HG03342 (cell line): ENCODE measurements around the gene MRPL4.
A peak's percentile ranks its signal among the peaks of the same experiment; 100 is the strongest.
"Not testable (repeated sequence)": the region's sequence is repeated elsewhere in the genome, so short reads cannot be mapped to it uniquely, and the experiment has no call there.

Source experiments
- ATAC-seq: cut with Tn5 transposase; IDR thresholded peaks from one replicate; pipeline ENCODE4 v1.9.1; 2021; ENCODE audit warnings: mild to moderate bottlenecking, moderate library complexity; ENCODE audit not compliant: unreplicated experiment

Gene MRPL4

DNA sequence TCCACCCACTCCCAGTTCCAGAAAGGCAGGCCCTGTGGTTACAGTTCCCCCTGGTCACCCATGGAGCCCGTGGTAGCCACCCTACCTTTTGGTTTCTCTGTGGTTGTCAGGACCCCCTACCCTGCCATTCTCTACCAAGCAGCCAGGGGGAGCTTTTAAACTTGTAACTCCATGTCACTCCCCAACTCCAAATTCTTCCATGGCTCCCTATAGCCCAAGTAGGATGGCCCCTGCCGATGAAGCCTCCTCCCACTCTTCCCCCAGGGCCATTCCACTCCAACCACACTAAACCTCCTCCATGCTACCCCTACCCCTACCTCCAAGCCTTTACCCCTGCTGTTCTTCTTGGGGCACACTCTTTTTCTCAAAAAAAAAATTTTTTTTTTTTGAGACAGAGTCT lies 23.1 kb upstream of the MRPL4 start:
- no peak for ATAC-seq

DNA sequence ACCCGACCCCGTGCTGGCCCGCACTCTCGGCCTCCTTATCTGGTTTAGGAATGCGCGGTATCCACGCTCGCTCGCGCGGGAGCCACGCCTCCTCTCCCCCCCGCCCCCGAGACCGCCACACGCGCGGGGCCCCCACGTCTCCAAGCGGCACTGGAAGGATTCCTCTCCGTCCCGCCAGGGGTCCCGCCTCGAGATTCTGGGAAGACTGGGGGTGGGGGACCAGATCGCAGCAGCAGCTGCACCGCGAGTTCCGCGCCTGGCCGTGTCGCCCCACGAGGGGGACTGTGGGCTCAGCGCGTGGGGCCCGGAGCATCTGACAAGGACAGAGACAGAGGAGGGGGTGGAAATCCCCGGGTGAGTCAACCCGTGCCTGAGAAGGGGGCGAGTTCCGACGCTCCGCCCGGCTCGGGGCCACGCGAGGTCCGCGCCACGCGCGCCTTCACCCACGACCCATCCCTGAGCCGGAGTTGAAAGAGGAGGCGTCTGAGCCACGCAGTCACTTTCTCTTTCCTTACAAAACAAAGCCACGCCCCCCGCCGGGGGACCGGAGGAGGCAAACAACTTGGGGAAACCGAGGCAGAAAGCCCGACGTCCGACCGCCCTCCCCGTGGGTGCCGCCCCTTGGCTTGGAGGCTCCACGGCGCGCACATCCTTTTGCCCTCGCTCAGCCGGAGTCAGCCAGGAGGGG lies 21.7 kb upstream of the MRPL4 start:
- ATAC-seq = no peak

DNA sequence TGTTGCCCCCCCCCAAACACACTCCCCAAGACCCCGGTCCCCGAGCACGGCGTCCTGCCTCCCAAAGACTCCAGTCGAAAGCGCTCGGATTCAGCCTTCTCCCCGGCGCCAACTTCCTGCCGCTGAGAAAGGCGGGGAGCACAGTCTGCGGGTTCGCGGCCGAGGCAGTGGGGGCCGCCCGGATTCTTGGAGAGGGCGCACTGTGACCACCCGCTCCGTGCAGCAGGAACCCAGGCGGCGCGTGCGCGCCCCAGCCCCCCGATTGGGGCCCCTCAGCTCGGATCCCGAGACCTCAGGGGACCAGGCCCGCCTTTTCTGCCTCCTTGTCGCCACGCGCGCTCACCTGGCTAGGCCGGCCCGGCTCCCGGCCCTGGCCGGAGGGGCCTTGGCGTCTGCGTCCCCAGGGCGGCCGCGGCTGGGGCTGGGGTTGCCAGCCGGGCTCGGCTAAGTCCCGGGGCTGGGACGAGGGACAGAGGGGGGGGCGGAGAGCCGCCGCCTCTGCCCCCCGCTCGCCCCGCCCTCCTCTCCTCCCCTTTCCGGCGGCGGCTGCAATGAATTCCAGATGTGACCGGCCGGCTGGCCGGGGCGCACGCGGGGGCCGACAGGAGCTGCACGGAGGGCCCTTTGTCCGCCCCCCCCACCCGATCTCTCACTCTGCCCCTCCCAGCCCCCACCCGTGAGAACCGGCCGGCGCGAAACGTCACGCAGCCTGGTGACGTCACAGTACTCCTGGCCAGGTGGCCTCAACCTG lies 21.0 kb upstream of the MRPL4 start, which contains the start of gene S1PR2:
S1PR2 (minus strand) TSS at position 471 of the 751 bp plus-strand sequence. CDS start 6,426 bp downstream, outside the sequence.
- ATAC-seq = peak; percentile 41

DNA sequence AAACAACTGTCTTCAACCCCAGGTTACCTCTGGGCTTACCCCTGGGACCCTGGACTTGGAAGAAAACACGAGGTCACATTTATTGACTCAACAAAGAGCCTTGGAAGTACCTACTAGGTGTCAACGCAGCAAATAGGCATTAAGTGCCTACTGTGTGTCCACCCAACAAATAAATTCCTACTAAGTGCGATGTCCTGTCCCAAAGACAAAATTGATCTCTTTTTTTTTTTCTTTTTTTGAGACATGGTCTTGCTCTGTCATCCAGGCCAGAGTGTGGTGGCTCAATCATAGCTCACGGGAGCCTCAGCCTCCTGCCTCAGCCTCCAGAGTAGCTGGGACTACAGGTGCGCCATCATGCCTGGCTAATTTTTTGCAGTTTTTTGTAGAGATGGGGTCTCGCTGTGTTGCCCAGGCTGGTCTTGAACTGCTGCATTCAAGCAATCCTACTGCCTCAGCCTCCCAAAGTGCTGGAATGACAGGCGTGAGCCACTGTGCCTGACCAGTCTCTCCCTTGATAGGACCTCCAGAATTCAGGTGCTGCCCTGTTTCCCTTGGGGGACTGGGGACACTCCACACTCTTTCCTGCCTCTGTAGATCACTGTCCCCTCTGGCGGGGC lies 20.3 kb upstream of the MRPL4 start:
- ATAC-seq = no peak

DNA sequence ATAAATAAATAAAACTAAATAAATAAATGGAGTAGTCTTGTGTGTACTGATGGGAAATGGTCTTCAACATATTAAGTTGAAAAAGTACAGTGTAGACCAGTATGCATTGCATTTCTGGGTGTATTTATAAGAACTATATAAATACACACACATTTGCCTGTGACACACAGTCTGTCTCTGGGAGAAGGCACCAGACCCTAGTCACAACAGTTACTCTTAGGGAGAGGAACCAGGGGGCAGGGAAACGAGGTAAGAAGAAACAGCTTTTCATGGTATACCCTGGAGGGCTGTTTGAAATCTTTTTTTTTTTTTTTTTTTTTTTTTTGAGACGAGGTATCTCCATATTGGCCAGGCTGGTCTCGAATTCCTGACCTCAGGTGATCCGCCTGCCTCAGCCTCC lies 18.1 kb upstream of the MRPL4 start:
- ATAC-seq = no peak

DNA sequence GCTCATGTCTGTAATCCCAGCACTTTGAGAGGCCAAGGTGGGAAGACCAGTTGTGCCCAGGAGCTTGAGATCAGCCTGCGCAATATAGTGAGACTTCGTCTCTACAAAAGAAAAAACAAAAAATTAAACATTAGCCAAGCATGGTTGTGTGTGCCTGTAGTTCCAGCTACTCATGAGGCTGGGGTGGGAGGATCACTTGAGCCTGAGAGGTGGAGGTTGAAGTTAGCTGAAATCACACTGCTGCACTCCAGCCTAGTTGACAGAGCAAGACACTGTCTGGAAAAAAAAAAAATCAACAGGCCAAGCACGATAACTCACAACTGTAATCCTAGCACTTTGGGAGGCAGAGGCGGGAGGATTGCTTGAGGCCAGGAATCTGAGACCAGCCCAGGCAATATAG lies 17.0 kb upstream of the MRPL4 start:
- ATAC-seq = no peak

DNA sequence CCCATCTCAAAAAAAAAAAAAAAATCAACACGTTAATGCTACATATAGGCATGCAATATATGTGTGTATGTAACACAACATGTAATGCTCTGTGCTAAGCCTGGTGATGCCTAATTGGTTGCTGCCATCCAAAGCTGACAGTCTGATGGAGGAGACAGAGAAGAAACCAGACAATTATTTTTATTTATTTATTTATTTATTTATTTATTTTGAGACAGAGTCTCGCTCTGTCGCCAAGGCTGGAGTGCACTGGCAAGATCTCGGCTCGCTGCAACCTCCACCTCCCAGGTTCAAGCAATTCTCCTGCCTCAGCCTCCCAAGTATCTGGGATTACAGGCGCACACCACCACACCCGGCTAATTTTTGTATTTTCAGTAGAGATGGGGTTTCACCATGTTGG lies 16.6 kb upstream of the MRPL4 start:
- not testable (repeated sequence) for ATAC-seq

DNA sequence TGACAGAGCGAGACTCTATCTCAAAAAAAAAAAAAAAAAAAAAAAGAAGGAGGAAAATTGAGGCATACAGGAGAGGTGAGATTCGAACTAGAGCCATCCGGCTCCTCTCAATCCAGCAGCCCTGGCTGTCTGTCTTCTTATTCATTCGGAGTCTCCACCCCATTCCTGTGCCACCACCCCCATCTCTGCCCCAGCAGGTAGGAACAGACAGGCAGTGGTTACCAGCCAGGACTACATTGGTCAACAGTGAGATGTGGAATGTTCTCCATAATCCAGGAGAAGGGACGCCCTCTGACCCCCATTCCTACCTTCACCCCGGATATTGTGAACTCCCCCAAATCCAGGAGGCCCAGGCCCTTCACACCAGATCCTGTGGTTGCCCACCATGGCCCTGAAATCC lies 14.3 kb upstream of the MRPL4 start:
- no peak for ATAC-seq

DNA sequence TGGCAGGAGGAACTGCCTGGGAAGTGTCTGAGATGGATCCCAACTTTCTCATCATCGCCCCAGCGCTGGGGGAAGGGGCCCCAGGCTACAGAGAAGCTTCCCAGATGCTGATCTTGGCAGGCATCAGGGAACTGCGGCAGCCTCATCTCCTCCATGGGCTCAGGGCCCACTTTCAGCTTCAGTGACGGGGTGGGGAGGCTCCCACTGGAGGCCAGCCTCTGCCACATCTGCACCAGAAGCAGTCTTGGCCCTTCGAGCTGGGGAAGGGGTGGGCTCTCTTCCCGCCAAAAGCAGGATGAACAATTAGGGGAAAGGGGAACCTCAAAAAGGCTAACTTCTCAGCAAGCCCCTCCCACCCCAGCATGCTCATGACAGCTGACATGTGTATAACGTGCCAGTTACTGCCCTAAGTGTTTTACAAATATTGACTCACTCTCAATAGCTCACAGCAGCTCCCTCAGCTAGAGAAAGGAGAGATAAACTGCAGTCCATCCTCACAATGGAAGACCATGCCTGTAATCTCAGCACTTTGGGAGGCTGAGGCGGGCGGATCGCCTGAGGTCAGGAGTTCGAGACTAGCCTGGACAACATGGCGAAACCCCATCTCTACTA lies 13.7 kb upstream of the MRPL4 start:
- ATAC-seq = no peak

DNA sequence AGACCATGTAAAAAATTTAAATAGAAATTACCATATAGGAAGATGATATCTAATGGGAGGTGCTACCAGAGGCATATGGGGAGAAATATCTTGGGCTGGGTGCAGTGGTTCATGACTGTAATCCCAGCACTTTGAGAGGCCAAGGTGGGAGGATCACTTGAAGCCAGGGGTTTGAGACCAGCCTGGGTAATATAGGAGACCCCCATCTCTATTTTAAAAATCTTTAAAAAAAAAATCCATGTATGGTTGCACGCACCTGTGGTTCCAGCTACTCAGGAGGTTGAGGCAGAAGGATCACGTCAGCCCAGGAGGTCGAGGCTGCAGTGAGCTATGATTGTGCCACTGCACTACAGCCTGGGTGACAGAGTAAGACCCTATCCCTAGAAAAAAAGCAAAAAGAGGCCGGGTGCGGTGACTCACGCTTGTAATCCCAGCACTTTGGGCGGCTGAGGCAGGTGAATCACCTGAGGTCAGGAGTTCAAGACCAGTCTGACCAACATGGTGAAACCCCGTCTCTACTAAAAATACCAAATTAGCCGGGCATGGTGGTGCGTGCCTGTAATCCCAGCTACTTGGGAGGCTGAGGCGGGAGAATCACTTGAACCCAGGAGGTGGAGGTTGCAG lies 10.1 kb upstream of the MRPL4 start:
- ATAC-seq = not testable (repeated sequence)

DNA sequence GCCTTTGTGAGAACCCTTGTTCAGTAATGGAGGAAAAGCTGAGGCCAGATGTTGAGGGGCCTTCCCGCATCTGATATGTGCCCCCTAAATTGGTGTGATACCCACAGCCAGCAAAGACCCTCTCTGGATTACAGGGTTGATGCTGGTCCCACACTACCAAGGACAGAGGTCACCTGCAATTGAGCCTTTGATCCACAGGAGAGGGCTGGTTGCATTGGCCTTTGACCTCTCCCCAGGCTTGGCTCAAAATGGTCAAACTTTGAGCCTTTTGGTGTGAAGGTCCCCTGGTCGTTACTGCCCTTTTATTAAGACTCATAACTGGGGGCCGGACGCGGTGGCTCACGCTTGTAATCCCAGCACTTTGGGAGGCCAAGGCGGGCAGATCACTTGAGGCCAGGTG lies 8.4 kb upstream of the MRPL4 start:
- no peak for ATAC-seq

DNA sequence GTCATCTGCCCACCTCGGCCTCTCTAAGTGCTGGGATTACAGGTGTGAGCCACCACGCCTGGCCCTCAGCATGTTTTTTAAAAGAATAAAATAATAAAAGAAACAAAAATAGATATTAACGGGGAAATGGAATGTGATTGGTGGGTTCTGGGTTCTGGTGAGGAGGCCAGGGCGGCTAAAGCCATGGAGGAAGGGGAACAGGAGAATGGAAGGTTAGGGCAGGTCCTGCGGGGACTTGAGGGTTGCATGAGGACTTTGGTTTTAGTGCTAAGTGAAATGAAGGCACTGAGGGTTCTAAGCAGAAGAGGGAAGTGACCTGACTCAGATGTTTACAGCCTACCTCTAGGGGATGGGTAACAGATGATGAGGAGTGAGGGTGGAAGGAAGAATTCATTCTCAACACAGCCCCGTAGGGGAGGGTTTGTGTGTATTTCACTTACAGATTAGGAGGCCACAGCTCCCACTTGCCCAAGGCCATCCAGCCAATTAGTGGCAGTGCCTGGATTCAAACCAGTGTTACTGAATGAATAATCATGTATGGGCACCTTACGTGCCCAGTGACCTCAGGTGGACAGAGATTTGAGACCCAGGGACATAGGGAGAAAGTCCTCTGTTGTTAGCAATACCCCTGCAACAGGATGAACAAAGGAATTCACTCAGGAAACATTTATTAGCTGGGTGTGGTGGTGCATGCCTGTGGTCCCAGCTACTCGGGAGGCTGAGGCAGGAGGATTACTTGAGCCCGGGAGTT lies 6.7 kb upstream of the MRPL4 start:
- ATAC-seq = no peak

DNA sequence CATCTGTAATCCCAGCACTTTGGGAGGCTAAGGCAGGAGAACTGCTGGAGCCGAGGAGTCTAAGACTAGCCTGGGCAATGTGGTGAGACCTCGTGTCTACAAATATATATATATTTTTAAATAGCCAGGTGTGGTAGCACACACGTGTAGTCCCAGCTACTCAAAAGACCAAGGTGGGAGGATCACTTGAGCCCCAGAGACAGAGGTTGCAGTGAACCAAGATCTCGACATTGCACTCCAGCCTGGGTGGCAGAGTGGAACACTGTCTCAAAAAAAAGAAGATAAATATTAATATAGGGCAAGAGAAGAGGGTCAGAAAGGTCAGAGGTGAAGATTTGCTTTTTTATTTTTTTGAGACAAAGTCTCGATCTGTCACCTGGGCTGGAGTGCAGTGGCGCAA lies 5.5 kb upstream of the MRPL4 start:
- no peak for ATAC-seq

DNA sequence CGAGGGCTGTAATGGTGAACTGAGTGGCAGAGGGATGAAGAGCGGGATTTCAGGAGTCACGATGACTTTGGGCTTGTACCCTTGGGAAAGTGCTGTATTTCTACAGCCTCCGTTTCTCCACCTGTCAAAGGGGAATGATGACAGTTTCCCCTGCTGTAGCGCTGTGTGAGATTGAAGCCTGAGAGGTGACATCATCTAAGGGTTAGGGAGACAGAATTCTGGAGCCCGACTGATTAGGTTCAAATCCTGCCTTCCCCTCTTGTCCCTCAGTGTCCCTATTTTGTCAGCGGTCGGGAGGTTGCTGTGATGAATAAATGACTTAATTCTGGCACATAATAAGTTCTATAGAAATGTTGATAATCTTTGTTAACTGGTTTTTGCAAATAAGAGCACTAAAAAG lies 693 bp downstream of the MRPL4 start:
- no peak for ATAC-seq

DNA sequence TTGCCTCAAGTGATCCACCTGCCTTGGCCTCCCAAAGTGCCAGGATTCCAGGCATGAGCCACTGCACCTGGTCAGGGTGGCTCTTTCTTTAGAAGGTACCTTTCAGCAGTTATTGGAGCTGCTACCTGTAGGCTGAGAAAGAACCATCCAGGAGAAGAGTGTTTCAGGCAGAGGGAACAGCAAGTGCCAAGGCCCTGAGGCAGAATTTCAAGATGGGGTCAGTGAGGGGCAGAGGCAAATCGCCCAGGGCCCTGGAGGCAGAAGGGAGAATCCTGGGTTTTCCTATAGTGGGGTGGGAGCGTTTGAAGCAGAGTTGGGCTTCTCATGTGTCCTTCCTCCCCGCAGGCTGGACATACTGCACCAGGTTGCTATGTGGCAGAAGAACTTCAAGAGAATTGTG lies 2.2 kb downstream of the MRPL4 start:
- ATAC-seq = no peak

DNA sequence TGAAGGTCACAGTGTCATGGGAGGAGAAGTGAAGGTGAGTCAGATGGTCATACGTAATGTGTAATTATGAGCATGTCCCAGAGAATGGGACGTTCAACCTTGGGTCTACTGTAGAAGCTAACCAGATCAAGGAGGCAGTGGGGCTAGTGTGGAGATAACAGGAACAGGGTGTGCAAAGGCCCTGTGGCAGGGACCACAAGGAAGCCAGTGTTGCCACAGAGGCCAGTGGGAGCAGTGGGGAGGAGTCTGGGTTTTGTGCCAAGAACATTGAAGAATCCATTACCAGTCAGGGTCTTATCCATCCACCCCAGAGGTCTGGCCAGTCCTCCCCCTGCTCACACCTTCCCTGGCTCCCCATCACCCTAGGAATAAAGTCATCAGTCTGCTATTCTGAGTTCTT lies 3.3 kb downstream of the MRPL4 start:
- no peak for ATAC-seq

DNA sequence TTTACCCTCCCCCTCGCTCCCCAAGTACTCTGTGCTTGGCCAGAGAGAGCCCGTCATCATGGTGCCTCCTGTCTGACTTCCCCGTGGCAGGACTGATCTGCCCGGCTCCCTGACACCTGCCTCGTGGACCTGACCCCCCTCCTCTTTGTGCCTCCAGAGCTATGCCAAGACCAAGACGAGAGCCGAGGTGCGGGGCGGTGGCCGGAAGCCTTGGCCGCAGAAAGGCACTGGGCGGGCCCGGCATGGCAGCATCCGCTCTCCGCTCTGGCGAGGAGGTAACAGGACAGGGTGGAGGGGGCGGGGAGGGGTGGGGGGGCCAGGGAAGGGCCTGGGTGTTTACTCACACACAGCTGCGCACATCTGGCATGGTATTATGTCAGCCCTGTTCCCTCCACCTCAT lies 4.5 kb downstream of the MRPL4 start:
- ATAC-seq = no peak

DNA sequence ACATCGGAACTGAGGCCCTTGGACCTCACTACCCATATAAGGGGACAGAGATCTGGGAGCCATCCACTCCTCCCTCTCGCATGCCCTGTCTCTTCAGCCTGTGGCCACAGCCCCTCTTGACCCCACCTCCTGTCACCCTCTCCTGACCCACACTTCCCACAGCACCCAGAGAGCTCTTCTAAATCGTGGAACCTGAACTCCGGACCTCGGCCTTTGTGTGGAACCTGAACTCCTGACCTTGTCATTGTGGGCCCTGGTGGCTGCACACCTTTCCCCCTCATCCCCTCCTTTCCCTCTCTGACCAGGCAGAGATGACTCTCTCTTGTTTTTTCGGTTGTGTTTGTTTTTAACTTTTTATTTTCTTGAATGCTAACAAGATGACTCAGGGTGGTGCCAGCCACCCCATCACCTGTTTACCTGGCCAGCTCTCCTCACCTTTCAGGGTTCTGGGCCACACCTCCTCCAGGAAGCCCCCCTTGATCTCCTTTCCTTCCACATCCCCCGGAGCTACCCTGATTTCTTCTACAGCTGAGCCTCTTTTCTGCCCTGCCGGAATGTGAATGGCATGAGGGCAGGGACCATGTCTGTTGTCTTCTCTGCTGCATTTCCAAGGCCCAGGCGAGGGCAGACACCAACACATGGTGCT lies 5.1 kb downstream of the MRPL4 start:
- ATAC-seq = no peak

DNA sequence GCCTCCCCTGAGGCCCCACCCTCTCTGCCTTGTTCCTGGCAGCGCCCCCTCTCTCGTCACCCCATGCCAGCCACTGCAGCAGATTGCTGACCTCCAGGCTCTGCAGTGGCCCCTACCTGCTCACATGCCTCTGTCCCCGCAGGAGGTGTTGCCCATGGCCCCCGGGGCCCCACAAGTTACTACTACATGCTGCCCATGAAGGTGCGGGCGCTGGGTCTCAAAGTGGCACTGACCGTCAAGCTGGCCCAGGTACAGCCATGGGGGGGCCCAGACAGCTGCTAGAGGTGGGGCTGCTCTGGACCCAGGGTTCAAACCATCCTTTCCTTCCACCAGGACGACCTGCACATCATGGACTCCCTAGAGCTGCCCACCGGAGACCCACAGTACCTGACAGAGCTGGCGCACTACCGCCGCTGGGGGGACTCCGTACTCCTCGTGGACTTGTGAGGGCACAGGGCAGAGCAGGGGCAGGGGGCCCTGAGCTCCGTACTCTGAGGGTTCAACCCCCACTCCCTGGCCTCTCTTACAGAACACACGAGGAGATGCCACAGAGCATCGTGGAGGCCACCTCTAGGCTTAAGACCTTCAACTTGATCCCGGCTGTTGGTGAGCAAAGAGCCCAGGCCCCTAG lies 6.2 kb downstream of the MRPL4 start:
- no peak for ATAC-seq
